Vagina (tissue), 2 donors: Measurements from ENCODE around the gene ELMO3. TPM values are rescaled to one million over a fixed set of nuclear protein-coding genes. Genes with fewer than 3 reads are reported as not detected.

Source experiments
- DNase-seq, 2 donors: peaks; one replicate each; pipeline ENCODE4 v3.0.0-alpha.2; 2017; ENCODE audit errors: extremely low spot score in 2 of 2
- H3K27ac ChIP-seq: fragments of 200-600 bp; sonication (generic); one replicate; pipeline ENCODE4 v1.5.1; 2019
- H3K27me3 ChIP-seq: fragments of 200-600 bp; sonication (generic); one replicate; pipeline ENCODE4 v1.5.1; 2019
- H3K36me3 ChIP-seq, 2 donors: fragments of 200-600 bp; sonication (generic); one replicate each; pipeline ENCODE4 v1.5.1; 2017 to 2019
- H3K4me1 ChIP-seq: fragments of 200-600 bp; sonication (generic); one replicate; pipeline ENCODE4 v1.5.1; 2019
- H3K4me3 ChIP-seq, 2 donors: fragments of 200-600 bp; sonication (generic); 1 replicate in 1 of 2; 2 replicates in 1 of 2; pipeline ENCODE4 v1.5.1; 2016 to 2019
- H3K9me3 ChIP-seq: fragments of 200-600 bp; sonication (generic); one replicate; pipeline ENCODE4 v1.5.1; 2019
- POLR2A ChIP-seq, 2 donors: fragments of 450-650 bp; IDR thresholded peaks; one replicate each; pipeline ENCODE4 v1.6.1; 2017; ENCODE audit warnings: antibody characterized with exemption in 2 of 2, mild to moderate bottlenecking in 2 of 2, moderate library complexity in 2 of 2
- POLR2AphosphoS5 ChIP-seq, 2 donors: sonication (generic); formaldehyde crosslinking; IDR thresholded peaks; one replicate each; pipeline ENCODE4 v1.9.0; 2017; ENCODE audit warnings: antibody characterized with exemption in 2 of 2, mild to moderate bottlenecking in 2 of 2, low read depth in 1 of 2; ENCODE audit not compliant: insufficient read depth in 1 of 2
- intact Hi-C: fragments of 100-400 bp; cut with DNase I; formaldehyde crosslinking; loops from one replicate; pipeline ENCODE4 v1.15.1; 2023
- total RNA-seq: library from RNA; depleted of rRNA; stranded (reverse); fragments of >200 nt; gene quantifications from one replicate; pipeline ENCODE4 v1.2.3, GENCODE V29; 2016
- TF ChIP-seq, protein P1 (sequence below), 3 experiments: fragments of 450-650 bp in 2 of 3; fragments of 200-600 bp in 1 of 3; sonication (generic) in 1 of 3; IDR thresholded peaks; one replicate each; pipeline ENCODE4 v1.5.1; 2017 to 2019; ENCODE audit warnings: antibody characterized with exemption in 3 of 3, mild to moderate bottlenecking in 2 of 3, moderate library complexity in 2 of 3

The ELMO3 gene
- total RNA-seq, 1 donor from 2014 or later: 21.6 TPM

GRCh38 chr16:67161595-67162058 lies 37.3 kb upstream of the ELMO3 start:
- H3K36me3 ChIP-seq: no peaks in the 10 kb centered on the region
- H3K9me3 ChIP-seq: no peaks in the 10 kb centered on the region
- no peaks in the 10 kb centered on the region for H3K27me3 ChIP-seq
- intact Hi-C loops: no loop called here
- H3K4me3 ChIP-seq: peak overlapping the region in 1 of 2 donors; percentile 98
- no peak overlapping the region for H3K27ac ChIP-seq
- DNase-seq: no peak
- TF ChIP-seq POLR2A (IDR thresholded peaks at IDR 0.05) (no peak), POLR2AphosphoS5 (IDR thresholded peaks at IDR 0.05; ENCODE audit: insufficient read depth in 1 of 2, low read depth in 1 of 2) (no peak)
- TF ChIP-seq, protein P1, sequence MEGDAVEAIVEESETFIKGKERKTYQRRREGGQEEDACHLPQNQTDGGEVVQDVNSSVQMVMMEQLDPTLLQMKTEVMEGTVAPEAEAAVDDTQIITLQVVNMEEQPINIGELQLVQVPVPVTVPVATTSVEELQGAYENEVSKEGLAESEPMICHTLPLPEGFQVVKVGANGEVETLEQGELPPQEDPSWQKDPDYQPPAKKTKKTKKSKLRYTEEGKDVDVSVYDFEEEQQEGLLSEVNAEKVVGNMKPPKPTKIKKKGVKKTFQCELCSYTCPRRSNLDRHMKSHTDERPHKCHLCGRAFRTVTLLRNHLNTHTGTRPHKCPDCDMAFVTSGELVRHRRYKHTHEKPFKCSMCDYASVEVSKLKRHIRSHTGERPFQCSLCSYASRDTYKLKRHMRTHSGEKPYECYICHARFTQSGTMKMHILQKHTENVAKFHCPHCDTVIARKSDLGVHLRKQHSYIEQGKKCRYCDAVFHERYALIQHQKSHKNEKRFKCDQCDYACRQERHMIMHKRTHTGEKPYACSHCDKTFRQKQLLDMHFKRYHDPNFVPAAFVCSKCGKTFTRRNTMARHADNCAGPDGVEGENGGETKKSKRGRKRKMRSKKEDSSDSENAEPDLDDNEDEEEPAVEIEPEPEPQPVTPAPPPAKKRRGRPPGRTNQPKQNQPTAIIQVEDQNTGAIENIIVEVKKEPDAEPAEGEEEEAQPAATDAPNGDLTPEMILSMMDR (IDR thresholded peaks at IDR 0.05): no peak
- peaks cover 63% of the 10 kb centered on the region for H3K4me1 ChIP-seq

DNA sequence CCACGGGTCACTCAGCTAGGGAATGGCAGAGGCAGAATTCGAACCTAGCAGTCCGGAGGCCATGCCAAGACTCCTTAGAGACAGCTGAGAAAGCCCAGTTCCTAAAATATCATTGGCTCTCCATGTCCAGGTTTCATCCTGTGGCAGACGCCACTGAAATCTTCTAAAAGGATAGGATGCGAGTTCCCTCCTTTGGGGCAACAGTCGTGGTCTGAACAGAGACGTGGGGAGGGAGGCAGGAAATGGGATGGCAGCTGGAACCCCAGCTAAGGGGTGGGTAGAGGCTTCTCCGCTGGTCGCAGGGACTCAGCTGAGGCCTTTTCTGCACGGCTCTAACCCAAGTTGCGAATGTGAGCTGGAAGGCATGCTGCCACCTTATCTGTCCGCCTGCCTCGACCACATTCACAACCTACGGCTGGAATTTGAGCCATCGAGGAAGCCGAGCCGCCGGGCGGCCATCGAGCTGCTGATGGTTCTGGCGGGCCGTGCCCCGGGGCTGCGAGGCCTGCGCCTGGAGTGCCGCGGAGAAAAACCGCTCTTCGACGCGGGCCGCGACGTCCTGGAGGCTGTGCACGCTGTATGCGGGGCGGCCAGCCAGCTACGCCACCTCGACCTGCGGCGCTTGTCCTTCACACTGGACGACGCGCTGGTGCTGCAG lies 36.3 kb upstream of the ELMO3 start:
- H3K36me3 ChIP-seq: no peaks in the 10 kb centered on the region
- intact Hi-C loops: no loop called here
- peak overlapping the region; percentile 76 for H3K27ac ChIP-seq
- DNase-seq: no peak
- TF ChIP-seq POLR2A (IDR thresholded peaks at IDR 0.05) (no peak), POLR2AphosphoS5 (IDR thresholded peaks at IDR 0.05; ENCODE audit: insufficient read depth in 1 of 2, low read depth in 1 of 2) (no peak)
- TF ChIP-seq, protein P1 (IDR thresholded peaks at IDR 0.05): no peak
- peaks cover 63% of the 10 kb centered on the region for H3K4me1 ChIP-seq
- no peaks in the 10 kb centered on the region for H3K27me3 ChIP-seq
- no peaks in the 10 kb centered on the region for H3K9me3 ChIP-seq
- peak overlapping the region; percentile 44 to 45 for H3K4me3 ChIP-seq

GRCh38 chr16:67163164-67163998 lies 35.5 kb upstream of the ELMO3 start:
- Histone ChIP-seq H3K4me3 (peak overlapping the region; percentile 44 to 45), H3K36me3 (no peaks in the 10 kb centered on the region), H3K9me3 (no peaks in the 10 kb centered on the region), H3K27ac (peak overlapping the region; percentile 76), H3K27me3 (no peaks in the 10 kb centered on the region), H3K4me1 (peaks cover 60% of the 10 kb centered on the region)
- no peak for DNase-seq
- TF ChIP-seq POLR2A (IDR thresholded peaks at IDR 0.05) (no peak), POLR2AphosphoS5 (IDR thresholded peaks at IDR 0.05; ENCODE audit: insufficient read depth in 1 of 2, low read depth in 1 of 2) (no peak)
- TF ChIP-seq, protein P1 (IDR thresholded peaks at IDR 0.05): no peak
- intact Hi-C loops: no loop called here

DNA sequence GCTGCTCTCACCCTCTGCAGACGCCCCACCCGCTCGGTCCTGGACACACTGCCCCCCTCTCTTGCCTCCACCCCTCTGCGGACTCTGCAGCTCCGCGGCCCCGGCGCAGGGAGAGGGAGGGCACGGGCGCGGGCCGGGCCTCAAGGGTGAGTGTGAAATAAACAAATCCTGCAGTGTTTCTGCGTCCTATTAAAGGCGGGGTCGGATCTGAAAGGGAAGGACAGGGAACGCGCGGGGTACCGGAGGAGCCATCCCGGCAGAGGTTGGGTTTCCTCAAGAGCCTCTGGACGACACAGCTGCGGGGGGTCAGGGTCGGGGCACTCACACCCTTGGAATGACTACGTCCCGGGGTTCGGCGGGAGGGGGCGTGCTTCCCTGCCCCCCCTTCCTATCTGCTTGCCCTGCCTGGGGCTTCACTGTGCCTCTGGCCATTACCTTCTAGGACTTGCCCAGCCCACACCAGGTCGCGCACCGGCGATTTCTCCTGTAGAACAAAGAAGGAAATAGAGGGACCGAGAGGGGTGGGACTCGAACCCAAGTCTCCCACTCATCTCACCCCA lies 34.9 kb upstream of the ELMO3 start:
- DNase-seq: no peak

More for the DNA sequence above, 34.9 kb upstream of the ELMO3 start:
- peaks cover 59% of the 10 kb centered on the region for H3K4me1 ChIP-seq
- H3K27me3 ChIP-seq: no peaks in the 10 kb centered on the region
- H3K36me3 ChIP-seq: no peaks in the 10 kb centered on the region
- intact Hi-C loops: no loop called here
- peak in 1 of 2 donors; percentile 56 for TF ChIP-seq POLR2AphosphoS5 (IDR thresholded peaks at IDR 0.05; ENCODE audit: insufficient read depth in 1 of 2, low read depth in 1 of 2)
- TF ChIP-seq POLR2A (IDR thresholded peaks at IDR 0.05): no peak
- TF ChIP-seq, protein P1 (IDR thresholded peaks at IDR 0.05): no peak
- no peaks in the 10 kb centered on the region for H3K9me3 ChIP-seq
- H3K27ac ChIP-seq: peak overlapping the region; percentile 76
- H3K4me3 ChIP-seq: peak overlapping the region; percentile 44 to 45
